ENCODE results near the gene FBXO28.
A peak's percentile ranks its signal among the peaks of the same experiment; 100 is the strongest.
"Not testable (repeated sequence)": the region's sequence is repeated elsewhere in the genome, so short reads cannot be mapped to it uniquely, and the experiment has no call there.

Gene FBXO28, protein sequence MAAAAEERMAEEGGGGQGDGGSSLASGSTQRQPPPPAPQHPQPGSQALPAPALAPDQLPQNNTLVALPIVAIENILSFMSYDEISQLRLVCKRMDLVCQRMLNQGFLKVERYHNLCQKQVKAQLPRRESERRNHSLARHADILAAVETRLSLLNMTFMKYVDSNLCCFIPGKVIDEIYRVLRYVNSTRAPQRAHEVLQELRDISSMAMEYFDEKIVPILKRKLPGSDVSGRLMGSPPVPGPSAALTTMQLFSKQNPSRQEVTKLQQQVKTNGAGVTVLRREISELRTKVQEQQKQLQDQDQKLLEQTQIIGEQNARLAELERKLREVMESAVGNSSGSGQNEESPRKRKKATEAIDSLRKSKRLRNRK

DNA sequence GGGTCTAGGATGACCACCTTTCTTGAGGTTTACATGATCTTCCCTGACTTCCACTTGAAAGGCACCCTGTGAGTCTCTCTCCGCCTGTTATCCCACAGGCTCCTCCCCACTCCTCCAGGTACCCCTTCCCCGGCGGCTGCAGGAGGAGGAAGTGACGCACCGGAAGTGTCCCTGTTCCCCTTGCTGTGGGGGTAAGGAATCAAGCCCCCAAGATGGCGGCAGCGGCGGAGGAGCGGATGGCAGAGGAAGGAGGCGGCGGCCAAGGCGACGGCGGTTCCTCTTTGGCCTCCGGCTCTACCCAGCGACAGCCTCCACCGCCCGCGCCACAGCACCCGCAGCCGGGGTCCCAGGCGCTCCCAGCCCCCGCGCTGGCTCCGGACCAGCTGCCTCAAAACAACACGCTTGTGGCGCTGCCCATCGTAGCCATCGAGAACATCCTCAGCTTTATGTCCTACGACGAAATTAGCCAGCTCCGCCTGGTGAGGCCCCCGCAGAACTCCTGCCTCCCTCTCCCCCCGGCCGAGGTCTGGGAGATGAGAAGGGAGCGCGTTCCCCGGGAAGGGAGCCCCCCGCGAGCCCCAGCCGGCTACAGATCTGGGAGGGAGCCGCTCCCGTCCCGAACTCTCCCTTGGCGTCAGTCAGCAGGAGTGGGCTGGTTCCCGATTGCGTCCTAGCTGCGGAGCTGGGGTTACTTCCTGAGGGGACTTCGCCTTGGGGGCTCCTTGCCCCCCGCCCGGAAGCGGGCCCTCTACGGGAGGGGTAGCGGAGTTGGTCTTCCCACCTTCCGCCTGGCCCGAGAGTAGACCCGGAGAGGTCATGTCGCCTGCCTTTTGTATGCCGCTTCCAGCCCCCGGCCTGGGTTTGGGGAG lies at the start of gene FBXO28:
Gene FBXO28, plus strand, starts transcription at position 194 of the 869 bp plus-strand sequence. Its CDS starts 19 bp downstream, at position 213.
- peak; percentile 95 for DNase-seq (ENCODE audit: low spot score)

DNA sequence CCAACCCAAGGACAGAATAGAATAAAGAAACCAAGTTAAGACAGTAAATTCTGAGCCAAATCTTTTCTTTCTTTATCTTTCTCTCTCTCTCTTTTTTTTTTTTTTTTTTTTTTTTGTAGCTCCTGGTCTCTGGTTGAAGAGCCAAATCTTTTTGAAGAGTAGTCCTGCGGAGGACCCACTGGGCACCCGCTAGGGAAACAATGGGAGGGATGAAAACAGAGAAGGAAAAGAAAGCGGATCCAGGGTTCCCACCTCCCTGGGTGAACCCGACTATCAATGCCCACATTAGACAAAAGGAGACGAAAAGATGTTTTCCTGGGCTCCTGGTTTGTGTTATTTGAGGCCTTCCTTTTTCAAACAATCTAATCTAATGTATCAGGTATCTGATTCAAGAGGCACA lies 49.8 kb upstream of the FBXO28 start:
- DNase-seq (ENCODE audit: low spot score) = no peak

DNA sequence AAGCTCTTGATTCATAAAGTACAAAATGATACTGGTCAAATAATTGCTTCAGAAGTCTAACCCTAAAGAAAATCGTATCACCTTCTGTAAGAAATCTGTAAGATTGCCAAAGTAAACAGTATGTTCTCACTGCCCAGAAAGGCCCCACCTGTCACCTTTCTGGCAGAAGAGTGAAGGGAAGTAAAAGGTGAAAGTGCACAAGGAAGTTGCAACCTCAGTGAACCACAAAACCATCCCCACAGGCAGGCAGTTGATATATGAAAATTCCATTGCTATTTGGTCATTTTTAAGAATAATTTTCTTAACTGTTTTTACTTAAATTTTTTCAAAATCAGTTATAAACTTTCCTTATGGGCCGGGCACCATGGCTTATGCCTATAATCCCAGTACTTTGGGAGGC lies 48.5 kb upstream of the FBXO28 start:
- no peak for DNase-seq (ENCODE audit: low spot score)

DNA sequence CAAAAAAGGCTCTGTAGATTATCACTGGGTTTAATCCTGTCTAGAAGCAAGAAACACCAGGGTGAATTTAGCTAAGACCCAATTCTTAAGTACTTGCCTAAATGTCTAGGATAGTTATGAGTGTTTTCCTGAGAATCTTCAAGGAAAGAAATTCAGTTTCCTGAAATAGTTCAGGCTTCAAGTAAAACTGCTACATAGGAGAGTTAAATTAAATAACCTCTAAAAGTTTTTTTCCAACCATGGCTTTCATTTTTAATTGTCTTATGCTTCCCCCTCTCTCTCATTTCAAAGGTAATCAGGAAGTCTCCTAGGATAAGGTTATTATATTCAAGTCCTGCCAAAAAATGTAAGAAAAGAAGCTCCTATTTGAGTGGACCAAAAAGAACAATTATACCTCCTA lies 46.7 kb upstream of the FBXO28 start:
- DNase-seq (ENCODE audit: low spot score) = no peak

DNA sequence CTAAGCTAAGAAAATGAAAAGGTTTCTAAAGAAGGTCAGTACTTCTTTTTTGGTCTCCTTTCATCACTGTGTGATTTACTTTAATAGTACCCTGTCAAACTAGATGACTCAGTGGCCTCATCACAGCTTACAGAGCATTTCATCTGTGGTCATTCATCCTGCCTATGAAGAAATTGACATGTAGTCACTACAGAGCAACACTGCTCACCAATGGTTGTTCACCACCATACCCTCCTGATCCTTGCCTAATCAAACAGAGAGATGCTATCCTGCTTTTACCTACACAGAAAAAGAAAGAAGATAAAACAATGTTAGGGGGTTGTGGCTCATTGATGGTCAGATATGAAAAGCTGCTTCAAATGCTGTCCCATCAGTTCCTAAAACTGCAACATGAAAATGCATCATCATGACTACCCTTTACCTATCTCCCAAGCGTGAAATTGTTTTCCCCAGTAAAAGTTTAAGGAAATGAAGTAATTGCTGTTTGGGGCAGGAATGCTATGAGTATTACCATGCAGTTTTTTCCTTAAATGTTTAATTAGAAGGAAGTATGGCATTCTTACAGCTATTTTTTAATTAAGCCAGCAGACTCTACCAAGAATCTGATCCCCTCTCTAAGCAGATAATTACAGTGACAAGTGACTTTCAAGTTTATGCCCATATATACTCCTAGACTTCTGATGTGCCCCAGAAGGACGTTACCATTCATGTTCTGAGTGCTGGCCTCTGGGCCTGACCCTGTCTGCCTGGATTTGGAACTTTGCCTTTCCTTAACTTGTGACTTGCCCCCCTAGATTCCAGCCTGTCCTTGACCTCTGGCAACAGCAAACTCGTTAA lies 46.1 kb upstream of the FBXO28 start:
- DNase-seq (ENCODE audit: low spot score) = peak; percentile 91

DNA sequence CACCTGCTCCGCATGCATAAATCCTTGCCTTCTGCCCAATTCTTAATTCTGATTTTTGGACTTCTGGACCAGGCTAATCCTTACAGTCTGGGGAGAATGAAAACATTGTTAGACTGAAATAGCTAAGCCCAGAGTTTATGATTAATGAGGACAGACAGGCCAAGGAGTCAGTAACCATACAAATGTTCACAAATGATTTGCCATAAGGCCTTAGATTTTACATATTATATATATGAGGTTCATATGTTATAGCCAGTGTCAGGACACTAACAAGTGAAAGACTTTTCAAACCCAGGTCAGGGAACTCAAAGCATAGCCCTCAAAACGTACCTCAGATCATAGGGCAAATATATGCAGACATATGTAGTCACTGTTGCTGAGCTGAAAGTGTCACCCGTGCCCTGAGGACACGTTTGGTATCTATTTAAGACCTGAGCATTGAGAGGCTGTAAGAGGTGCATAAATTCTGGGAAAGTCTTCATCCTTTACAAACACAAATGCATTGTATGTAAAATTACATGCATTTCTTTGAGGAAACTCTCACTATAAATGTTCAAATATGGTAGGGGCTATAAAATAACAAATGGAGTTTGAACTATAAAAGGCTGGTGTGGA lies 45.3 kb upstream of the FBXO28 start:
- DNase-seq (ENCODE audit: low spot score) = no peak

DNA sequence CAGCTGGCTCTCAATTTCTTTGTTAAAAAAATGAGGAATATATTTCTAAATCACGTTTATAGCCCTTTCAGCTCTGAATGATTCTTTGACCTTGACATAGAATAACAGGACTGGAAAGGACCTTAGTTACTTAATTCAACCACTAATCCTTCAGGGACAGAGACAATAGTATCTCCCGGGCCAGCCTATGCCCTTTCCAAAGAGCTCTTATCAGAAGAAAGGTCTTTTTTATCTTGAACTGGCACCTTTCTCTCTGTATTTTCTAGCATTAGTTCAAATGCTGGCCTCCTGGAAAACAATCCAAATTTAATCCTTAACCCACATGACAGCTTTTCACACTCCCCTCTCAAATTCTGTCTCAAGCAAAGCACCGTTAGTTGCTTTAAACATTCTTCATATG lies 44.8 kb upstream of the FBXO28 start:
- no peak for DNase-seq (ENCODE audit: low spot score)

DNA sequence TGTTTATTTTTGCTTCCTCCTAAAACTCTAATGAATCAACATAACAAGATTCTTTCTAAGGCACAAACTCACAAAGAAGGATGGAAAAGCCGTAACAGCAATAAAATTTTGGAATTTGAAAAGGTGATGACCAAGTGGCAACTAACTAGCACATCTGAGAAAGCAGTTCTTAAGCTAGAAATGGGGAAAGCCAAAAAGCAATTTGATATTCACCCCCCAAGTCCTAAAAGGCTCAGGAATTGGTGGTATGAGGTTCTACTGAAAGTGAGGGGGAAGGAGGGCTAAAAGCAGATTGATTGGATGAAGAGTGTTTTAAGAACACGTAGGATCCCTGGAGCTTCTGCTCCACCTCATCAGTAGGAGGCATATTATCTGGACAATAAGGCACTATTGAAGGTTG lies 43.4 kb upstream of the FBXO28 start:
- no peak for DNase-seq (ENCODE audit: low spot score)

DNA sequence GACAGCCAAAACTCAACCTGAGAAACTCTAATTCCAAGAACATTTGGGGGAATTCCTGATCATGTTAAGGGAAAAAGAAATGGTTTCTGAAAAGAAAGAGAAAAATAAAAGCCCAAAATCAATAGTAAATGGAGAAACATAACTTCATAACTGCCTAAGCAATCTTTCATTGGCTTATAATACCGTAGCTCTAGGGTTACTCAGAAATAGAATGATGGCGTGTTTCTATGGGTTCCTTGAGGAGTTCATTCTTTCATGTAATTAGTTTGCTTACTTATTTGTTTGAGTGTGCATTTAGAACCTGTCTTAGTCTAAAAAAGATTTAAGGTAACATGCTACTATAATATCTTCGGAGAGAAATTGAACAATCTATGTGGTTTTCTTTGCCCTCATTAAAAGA lies 37.5 kb upstream of the FBXO28 start:
- no peak for DNase-seq (ENCODE audit: low spot score)

DNA sequence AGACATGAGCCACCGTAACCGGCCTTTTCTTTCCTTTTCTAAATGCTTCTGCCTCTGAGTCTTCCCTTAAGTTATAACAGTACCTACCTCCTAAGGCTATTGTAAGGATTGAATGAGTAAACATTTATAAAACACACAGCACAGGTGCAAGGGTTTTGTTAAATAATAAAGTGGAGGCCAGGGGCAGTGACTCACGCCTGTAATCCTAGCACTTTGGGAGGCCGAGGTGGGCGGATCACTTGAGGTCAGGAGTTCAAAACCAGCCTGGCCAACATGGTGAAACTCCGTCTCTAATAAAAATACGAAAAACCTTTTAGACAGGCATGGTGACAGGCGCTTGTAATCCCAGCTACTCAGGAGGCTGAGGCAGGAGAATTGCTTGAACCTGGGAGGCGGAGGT lies 34.3 kb upstream of the FBXO28 start:
- not testable (repeated sequence) for DNase-seq (ENCODE audit: low spot score)

DNA sequence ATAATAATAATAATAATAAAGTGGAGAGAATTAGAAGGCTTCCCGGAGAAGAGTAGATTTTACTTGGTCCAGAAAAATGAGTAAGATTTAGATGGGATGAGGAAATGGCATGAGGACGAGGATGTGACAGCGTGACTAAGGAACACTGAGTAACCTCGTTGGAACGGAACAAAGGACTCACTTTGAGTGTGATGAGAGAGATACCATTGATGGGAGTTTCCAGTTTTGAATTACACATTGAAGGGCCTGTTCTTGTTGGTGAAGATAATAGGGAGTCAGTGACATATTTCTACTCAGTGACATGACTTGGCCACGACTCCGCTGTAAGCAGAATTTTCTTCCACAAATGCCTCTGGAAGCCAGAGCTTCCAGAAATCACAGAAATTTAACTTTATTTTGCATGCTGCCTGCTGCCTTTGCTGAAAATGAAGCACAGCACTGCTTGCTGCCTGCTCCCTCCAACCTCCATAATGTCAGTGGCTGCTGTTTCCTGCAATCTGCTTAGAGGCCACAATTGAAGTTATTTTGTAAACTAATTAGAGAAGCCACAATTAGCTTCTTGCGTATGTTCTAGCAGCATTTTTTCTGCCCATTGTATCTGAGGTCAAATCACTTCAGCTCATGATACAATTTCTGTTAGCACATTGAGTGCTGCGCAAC lies 33.7 kb upstream of the FBXO28 start:
- peak; percentile 81 for DNase-seq (ENCODE audit: low spot score)

DNA sequence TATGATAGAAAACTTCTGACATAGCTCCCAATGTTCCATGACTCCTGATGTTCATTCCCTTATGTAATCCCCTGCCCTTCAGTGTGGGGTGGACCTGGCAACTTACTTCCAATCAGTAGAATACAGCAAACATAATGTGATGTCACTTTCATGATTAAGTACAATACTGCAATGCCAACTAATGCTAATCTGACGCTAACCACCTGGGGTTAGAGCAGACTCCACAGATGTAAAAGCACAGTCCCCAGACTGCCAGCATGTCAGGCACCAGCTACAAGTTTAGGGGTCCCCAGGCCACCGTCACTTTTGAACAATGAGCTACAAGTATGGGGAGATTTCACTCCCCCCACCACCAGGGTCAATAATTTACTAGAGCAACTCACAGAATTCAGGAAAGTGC lies 32.3 kb upstream of the FBXO28 start:
- DNase-seq (ENCODE audit: low spot score) = no peak

DNA sequence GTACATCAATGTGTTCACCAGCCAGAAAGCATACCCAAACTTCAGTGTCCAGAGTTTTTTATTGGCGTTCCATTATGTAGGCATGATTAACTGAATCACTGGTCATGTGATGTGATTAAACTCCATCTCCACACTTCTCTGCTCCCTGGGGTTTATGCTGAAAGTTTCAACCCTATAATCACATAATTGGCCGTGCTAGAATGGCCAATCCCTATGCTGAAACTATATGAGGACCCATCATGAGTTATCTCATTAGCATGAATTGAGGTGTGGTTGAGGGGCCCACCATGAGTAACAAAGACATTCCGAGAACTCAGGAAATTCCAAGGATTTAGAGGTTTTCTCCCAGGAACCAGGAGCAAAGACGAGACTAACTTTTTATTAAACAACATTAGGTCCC lies 31.8 kb upstream of the FBXO28 start:
- DNase-seq (ENCODE audit: low spot score) = no peak

DNA sequence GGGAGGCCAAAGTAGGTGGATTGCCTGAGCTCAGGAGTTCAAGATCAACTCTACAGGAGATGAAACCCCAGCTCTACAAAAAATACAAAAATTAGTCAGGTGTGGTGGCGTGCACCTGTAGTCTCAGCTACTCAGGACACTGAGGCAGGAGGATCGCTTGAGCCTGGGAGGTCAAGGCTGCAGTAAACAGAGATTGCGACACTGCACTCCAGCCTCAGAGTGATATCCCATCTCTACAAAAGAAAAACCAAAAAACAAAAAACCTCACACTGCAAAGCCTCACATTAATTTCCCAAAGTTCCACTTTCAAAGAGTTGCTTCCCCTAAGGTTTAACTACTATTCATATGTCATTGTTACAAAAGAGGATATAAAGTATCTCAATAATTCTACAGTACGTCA lies 29.0 kb upstream of the FBXO28 start:
- DNase-seq (ENCODE audit: low spot score) = no peak

DNA sequence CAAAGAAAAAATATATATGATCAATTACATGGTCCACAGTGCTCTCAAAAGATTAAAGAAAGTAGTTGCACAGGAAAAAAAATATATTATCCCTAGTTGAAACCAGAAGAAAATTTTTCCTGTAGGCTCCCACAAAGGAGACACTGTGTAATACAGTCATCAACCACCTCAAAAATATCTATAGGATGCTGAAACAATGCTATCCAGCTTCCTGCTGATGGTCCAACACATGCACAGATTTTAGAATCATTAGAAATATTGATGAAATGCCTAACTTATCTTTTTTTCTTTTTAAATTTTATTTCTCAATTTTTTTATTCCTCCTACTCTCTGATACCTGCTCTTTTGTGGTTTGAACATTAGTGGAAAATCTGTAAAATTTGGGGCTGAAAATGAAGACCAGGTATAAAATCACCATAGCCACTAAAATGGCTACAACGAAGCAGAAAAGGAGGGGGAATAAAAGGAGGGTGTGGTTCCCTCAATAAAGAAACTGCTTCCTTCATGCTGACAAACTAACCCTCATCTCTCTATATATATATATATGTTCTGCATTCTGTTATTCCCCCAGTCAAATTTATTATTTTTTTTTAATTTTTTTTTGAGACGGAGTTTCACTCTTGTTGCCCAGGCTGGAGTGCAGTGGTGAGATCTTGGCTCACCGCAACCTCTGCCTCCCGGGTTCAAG lies 28.3 kb upstream of the FBXO28 start:
- DNase-seq (ENCODE audit: low spot score) = no peak

DNA sequence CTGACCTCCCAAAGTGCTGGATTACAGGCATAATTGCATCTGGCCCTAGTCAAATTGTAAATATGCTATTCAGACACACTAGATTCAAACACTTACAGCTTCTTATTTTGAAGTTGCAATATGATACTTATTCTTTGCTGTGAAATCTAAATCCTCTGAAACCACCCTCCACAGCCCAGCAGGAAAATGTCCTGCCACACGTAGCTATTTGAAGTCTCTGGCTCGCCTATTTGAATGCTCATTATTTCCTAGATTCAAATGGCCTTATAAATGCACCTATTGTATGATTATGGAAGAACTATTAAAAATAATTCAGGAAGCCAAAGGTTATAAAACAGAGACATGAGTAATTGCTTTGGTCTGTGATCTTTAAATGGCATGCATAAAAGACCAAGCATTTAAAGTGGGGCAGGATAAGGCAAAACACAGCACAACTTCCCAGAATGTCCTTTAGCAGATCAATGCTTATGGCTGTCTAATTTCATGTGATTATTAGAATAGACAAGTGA lies 26.6 kb upstream of the FBXO28 start:
- DNase-seq (ENCODE audit: low spot score) = no peak

DNA sequence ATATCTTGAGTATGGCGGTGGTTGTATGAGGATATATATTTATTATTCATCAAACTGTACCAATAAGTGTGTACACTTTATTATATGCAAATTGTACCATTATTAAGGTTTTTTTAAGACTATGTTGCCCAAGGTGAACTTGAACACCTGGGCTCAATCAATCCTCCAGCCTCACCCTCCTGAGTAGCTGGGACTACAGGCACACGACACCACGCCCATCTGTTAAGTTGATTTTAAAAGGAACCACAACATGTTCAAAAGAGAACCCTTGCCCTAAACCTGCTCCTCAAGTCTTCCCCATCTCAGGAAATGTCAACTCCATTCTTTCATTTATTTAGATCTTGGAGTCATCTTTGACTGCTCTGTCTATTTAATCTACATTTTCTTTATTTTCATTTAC lies 24.3 kb upstream of the FBXO28 start:
- DNase-seq (ENCODE audit: low spot score) = no peak

DNA sequence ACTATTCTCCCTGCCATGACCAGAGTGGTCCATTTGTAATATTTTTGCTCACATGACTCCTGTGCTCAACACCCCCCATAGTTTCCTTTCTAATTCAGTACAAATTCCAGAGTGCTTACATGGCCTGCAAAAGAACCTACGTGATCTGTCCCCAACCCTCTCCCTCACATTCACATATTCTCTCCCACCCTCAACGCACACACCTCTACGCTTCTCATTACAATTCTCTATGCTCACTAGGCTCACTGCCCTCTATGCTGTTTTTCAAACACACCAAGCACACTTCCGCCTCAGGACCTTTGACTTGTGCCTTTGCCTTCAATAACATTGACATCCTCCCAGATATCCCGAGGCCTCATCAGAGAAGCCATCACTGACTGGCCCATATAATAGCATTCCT lies 23.8 kb upstream of the FBXO28 start:
- no peak for DNase-seq (ENCODE audit: low spot score)

DNA sequence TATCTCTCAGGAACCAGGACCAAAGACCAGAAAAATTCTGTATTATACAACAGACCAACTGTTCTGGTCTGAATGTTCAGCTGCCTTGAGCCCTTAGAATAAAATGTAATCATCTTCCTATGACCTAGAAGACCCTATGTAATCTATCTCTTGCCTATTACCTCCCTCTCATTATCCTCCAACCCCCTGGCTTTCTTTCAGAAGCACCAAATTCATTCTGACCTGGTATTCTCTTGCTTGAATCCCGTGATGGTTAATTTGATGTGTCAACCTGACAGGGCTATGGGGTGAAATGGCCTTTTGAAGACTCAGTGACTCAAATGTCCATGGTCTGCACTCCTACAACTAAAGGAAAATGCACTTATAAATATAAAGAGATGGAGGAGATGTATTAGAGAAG lies 21.8 kb upstream of the FBXO28 start:
- no peak for DNase-seq (ENCODE audit: low spot score)

DNA sequence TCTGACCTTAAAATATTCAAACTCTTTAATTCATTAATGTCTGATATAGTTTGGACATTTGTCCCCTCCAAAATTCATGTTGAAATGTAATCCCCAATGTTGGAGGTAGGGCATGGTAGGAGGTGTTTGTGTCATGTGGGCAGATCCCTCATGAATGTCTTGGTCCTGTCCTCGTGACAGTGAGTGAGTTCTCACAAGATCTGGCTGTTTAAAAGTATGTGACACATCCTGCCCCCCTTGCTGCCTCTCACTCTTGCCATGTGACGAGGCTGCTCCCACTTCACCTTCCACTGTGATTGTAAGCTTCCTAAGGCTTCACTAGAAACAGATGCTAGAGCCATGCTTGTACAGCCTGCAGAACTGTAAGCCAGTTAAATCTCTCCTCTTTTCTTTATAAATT lies 21.3 kb upstream of the FBXO28 start:
- DNase-seq (ENCODE audit: low spot score) = no peak

DNA sequence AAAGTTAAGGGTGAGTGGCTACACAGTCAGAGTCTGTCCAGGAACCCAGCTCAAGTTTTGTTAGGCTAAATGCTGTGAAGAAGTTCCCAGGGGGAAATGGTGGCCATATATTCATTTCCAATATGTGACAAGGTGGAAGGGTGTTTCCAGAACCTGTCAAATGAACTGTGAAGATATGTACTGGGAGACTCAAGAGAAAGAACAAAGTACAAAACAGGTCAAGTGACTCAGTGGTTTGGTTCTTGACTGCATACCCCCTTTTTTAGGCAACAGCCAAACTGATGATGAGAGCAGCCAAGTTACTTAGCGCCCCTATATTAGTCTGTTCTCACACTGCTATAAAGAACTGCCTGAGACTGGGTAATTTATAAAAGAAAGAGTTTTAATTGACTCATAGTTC lies 18.6 kb upstream of the FBXO28 start:
- DNase-seq (ENCODE audit: low spot score) = no peak

All from RKO (cell line).